ENCODE results near the gene RNH1.

Gene RNH1

DNA sequence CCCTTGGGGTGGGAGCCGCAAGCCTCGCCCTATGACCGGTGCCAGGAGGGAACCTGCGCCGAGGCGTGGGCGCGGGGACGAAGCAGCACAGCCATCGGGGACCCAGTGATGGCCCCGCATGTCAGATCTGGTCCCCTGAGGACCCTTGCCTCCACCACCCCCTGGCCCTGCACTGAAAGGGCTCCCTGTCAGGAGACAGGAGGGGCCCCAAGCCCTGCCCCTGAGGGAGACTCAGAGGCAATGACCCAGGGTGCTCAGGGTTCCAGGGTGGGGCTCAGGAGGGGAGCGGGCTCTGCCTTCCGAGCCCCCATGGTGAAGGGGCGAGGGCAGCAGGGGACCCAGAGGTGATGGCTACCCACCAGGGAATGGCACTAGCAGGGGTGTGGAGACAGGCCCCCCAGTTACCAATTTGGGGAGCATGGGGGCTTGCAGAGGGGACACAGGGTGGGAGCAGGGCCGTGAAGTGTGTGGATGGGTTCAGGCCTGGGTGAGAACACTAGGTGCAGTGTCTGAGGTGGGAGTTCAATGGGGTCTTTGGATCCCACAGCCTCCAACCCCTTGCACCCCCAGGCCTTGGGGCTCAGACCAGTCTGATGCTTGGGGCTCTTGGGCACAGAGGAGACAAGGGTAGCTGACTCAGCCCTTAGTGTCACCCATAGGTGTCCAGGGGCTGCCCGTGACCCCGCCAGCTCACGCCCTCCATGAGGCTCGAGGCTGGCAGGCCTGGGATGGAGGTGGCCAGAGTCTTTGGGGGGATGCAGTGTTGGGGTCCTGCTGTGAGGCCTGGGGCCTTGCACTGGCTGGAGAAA, 30.8 kb upstream of the RNH1 start:
- DNase-seq (ENCODE audit: low spot score), result no peak

GRCh38 chr11:536841-537621, 30.0 kb upstream of the RNH1 start, which contains the start of gene LRRC56:
Gene LRRC56, plus strand, starts transcription at chr11:537527. Its CDS starts 3,158 bp downstream, at chr11:540685.
- DNase-seq (ENCODE audit: low spot score), result peak; percentile 98

DNA sequence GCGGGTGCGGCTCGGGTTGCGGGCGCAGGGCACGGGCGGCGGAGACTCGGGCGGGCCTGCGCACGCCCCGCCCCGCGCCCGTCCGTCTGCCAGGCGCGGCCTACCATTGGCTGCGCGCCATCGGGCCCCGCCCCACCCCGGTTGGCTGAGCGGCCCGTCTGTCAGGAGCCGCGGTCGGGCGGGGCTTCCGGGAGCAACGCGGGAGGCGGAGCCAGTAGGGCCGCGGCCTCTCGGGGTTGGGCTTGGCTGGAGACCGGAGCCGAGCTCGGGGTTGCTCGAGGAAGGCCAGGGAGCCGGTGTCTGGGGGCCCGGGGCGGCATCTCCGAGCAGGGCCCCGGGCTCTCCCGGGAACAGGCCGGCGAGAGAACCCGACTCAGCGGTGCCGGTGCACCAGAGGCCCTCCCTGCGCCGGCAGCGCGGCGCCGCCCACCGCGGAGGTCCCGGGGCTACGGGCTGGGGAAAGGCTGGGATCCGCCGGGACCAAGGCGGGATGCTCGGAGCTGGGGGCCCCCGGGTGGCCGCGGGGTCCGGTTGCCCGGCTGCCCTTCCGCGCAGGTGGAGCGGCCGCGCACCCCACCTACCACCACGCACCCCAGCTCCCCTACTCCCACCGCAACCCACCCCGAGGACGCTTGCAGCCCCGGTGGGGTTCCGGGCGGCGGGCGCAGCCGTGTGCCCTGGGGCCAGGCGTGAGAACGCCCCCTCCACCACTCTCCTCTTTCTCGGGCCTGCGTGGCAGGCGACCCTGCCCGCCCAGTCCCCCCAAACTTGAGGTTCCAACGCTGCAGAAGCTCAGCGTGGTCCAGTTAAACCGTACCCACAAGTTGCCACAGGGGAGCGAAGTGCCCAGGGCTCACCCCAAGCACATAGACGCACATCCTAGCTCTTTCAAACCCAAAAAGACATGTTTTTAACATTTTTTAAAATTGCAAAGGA, 28.7 kb upstream of the RNH1 start, which contains the start of gene HRAS:
TSS of gene HRAS (minus strand) at position 58 of the 936 bp plus-strand sequence.
- peak; percentile 100 for DNase-seq (ENCODE audit: low spot score)

DNA sequence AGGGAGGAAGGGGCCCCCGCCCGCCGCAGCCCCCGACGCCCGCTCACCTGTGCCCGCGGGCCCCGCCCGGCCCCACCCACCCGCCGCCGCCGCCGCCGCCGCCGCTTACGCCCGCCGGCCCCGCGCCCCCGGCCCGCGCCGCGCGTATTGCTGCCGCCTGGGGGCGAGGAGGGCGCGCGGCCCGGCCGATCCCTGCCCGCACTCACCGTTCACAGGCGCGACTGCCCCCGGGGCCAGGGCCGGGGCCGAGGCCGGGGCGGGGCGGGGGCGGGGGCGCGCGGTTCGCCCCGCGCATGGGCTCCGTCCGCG, 28.1 kb upstream of the RNH1 start:
- no peak for DNase-seq (ENCODE audit: low spot score)

GRCh38 chr11:534396-535209, 27.6 kb upstream of the RNH1 start:
- peak; percentile 33 for DNase-seq (ENCODE audit: low spot score)

DNA sequence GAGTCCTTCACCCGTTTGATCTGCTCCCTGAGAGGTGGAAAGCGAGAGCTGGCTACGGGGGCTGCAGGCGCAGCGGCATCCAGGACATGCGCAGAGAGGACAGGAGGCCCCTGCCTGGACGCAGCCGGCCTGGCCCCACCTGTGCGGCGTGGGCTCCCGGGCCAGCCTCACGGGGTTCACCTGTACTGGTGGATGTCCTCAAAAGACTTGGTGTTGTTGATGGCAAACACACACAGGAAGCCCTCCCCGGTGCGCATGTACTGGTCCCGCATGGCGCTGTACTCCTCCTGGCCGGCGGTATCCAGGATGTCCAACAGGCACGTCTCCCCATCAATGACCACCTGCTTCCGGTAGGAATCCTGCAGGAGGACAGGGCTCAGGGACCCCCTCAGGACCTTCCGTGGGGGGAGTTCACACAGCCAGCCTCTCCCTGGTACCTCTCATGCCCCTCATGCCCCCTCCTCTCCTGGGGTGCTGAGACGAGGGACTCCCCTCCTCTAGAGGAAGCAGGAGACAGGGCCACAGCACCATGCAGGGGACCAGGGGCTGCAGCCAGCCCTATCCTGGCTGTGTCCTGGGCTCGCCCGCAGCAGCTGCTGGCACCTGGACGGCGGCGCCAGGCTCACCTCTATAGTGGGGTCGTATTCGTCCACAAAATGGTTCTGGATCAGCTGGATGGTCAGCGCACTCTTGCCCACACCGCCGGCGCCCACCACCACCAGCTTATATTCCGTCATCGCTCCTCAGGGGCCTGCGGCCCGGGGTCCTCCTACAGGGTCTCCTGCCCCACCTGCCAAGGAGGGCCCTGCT, 26.7 kb upstream of the RNH1 start:
- no peak for DNase-seq (ENCODE audit: low spot score)

DNA sequence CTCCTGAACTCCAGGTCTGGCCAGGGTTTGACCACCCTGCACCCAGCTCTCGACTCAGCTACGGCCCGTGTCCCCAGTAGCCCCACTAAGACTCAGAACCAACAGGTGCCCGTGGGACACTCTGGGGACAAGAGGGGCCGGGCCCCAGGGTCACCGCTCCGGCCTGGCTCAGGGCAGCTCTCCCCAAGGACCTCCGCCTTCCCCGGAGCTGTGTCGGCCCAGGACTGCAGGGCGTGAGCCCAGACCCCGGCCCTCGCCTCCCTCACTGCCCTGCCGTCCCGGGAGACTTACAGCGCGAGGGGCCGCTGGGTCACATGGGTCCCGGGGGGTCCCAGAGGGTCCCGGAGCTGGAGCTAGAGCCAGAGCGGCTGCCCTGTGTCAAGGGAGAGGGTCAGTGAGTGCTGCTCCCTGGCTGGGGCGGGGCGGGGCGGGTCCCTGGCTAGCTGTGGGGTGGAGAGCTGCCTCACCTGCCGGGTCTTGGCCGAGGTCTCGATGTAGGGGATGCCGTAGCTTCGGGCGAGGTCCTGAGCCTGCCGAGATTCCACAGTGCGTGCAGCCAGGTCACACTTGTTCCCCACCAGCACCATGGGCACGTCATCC, 26.0 kb upstream of the RNH1 start:
- DNase-seq (ENCODE audit: low spot score), result no peak

GRCh38 chr11:532527-532985, 25.5 kb upstream of the RNH1 start:
- DNase-seq (ENCODE audit: low spot score), result no peak

- DNase-seq (ENCODE audit: low spot score), result no peak
Measured at GRCh38 chr11:531919-532526, 25.0 kb upstream of the RNH1 start.

DNA sequence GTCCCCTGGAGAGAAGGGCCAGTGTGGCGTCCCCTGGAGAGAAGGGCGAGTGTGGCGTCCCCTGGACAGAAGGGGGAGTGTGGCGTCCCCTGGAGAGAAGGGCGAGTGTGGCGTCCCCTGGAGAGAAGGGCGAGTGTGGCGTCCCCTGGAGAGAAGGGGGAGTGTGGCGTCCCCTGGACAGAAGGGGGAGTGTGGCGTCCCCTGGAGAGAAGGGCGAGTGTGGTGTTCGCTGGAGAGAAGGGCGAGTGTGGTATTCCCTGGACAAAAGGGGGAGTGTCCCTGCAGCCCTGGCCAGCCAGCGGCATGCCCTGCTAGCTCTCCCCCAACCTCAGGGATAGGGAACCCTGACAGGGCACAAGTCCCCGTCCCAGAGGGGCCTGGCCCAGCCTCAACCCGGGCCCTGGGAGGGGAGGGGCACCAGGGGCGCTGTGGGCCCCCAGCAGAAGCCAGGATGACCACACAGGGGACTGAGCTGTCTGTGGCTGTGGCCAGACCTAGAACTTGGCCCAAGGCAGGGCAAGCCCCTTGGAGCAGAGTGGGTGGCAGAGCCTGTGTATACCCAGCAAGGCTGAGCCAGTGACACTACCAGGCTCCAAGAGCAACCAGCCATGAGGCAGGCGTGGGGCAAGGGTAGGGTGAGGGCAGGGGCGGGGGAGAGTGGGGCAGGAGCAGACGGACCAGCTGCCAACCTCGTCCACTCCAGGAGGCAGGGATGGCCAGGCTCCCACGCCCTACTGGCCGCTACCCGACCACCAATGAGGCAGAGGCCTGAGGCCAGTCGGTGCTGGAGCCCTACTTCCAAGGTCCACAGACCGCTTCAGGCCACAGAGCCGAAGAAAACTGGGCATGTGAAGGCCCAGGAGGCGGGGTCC, 24.2 kb upstream of the RNH1 start:
- DNase-seq (ENCODE audit: low spot score), result no peak

GRCh38 chr11:529728-530411, 22.8 kb upstream of the RNH1 start:
- no peak for DNase-seq (ENCODE audit: low spot score)

DNA sequence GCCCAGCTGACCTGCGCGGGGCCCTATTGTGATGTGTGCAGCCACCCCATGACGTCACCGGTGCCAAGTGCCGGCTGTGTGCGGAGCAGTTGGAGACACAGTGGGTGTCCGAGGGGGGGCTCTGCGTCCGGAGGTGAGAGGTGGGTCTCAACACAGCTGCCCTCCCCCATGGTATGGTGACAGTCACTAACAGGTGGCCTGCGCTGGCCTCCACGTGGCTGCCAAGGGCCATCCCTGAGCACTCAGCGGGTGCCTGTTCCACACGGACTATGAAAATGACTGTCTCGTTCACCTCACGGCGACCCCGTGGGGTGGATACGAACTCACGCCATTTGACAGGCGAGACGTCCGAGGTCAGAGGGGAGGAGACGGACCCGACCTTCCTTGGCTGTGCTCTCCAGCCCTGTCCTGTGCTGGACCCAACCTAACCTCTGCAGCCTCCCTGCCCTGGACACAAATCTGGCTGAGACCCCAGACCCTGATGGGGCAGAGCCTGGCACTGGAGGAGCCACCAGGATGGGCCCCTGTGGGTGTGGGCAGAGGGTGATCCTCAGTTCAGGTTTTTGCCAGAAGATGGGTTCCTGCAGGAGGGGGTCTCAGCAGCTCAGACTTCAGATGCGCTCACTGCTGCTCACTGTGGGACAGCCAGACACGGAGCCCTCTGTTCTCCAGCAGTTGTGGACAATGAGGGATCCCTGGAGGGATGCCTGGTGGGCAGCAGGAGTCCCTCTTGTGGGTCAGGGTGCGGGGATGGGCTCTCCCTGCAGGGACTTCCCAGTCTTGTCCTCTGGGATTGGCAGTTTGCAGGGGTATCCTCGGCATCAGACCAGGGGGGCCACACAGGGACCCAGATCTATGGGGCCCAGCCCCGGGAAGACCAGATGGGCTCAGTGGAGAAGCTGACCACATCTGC, 22.0 kb upstream of the RNH1 start:
- no peak for DNase-seq (ENCODE audit: low spot score)

GRCh38 chr11:528166-528814, 21.2 kb upstream of the RNH1 start:
- no peak for DNase-seq (ENCODE audit: low spot score)

DNA sequence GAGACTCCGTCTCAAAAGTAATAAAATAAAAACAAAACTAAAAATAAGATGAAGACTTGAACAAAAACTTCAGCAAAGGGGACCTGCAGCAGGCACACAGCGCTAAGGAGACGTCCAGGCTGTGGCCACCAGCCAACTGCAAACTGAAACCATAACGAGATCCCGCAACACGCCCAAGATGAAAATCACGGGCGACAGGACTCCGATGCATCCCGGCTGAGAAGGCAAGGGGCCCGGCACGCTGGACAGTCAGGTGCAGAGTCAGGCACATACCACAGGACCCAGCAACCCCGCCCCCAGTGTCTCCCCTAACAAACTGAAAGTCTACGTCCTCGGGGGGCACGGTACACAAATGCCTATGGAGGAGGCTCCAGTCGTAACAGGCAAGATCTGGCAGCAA, 19.1 kb upstream of the RNH1 start:
- DNase-seq (ENCODE audit: low spot score), result no peak

GRCh38 chr11:521177-521688, 14.2 kb upstream of the RNH1 start:
- no peak for DNase-seq (ENCODE audit: low spot score)
